GM19035 (cell line): ENCODE data around the gene ST6GAL2.

ENCODE experiments used
- ATAC-seq: cut with Tn5 transposase; IDR thresholded peaks from one replicate; pipeline ENCODE4 v1.9.1; 2021; ENCODE audit not compliant: unreplicated experiment

ST6GAL2 gene

GRCh38 chr2:106758901-106759497, 127.0 kb downstream of the ST6GAL2 start:
- ATAC-seq, result no peak
